Fibroblast of peridontal ligament (primary cell): ENCODE data around the gene DIRAS2.

ENCODE experiments used
- DNase-seq: peaks from one replicate; pipeline ENCODE4 v3.0.0-alpha.2; 2010; ENCODE audit errors: extremely low read depth

Gene DIRAS2

DNA sequence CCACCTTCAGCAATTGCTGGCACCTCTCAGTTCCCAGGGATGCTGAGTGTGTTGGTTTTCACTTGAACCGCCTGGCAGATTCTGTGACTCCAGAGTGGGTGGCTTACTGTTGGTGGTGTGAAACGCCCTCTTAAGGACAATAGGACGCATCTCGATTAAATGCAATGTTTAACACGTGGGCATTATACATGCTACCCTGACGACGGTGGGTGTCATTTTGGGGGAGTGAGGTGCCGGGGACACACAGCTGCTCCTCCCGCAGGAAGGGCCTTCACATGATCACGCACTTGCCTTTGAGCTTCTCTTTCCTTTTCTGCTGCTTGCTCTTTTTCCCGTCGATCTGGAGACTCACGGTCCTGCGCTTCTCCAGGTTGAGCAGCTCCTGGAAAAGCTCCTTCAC, 29.7 kb downstream of the DIRAS2 start:
- DNase-seq = no peak

DNA sequence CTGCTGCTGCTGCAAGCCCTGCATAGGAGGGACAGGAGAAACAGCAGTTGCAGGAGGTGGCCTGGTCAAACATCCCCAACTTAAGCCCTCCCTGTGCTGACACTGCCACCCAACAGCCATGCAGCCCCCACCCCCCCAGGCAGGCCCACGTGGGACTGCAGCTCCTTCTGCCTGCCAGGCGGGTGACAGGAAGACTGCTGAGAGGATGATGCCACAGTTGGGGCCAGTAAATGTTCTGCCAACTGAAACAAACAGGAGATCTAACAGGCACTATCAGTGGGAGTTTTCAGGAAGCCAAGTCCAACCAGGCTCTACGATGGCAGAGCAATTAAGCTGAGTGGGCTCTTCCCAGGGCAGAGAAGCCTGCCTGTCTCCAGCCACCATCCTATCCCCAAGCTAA, 31.1 kb downstream of the DIRAS2 start:
- no peak for DNase-seq

DNA sequence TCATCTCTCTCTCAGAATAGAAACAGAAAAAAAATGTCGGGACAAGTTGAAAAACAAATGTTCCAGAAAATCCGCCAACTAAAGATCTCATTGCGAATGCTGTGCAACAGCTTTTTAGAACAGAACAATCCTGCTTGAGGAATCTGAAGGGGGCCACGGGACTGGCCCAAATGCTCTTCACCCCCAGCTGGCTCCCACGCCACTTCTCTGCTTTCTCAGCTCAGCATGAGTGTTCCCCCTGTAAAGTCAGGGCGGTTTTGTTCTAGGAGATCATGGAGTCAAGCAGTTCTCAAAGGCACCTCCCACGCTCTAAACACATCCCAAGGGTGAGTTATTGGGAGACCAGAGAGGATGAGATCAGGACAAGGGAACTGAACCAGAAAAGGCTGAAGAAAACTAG, 31.5 kb downstream of the DIRAS2 start:
- no peak for DNase-seq

DNA sequence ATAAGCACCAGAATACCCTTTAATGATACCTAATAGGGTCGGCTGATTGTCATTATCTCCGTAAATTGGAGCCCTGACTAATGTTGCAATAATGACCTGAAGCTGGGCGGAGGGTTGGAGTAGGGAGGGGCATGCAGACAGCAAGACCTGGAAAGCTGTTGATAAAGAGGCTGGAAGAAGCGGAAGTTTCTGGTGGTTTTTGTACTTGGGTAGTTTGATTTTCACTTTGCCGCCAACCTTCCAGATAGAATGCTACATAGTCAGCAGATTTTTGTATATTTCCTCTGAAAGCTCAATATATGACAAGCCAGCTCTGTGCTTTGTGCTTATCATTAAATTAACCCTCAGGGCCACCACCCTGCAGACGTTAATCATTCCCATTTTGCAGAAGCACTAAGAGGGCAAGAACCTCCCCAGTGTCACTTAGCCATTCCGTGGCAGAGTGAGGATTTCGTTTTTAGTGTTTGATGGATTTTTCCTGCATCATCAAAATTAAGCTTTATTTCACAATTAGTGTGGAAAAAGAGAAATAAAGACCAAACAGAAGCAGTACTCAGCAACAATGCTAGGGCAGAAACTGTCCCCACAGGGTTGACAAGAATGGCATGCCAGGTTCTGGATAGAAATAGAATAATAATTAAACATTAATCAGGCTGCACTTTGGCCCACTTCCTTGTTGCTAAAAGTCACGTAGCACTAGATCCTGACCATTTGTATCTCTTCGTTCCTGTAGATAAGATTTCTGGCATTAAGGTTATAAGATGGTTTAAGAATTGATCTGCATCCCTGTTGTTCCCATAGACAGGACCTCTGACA, 34.7 kb downstream of the DIRAS2 start:
- no peak for DNase-seq

DNA sequence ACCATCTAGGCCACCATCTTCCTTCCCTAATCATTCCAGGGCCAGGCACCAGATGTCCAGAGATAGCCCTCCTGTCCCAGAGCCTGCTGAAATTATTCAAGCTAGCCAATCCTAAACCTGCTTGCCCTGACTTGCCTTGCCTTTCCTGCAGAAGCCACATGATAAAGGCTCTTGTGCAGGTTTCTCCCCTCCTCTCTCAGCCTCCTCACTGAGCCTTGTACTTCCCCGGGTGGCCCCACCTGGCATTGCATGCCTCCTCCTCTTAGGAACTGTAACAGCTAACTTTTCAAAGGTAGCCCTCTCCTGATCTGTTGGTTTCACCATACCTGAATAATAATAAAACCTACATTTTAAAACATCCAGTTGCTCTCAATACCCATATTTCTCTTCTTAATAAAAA, 42.6 kb downstream of the DIRAS2 start:
- no peak for DNase-seq

DNA sequence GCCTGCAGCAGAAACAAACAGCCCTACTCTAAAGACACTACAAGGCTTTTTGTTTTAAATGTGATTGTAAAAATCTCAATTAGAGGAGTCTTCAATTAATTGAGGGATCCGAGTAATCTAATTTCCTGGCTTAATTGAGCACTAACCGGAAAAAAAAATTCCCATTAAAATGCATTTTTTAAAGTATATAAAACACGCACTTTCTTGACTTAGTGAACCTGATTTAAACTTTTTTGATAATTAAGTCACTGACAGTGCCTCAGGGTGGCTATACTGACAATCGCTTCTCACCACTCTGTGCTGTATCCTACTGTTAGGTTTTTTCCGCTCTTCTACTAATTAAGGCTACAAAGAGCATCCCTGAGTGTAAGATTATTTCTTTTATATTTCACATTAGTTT, 44.4 kb downstream of the DIRAS2 start:
- DNase-seq = no peak

DNA sequence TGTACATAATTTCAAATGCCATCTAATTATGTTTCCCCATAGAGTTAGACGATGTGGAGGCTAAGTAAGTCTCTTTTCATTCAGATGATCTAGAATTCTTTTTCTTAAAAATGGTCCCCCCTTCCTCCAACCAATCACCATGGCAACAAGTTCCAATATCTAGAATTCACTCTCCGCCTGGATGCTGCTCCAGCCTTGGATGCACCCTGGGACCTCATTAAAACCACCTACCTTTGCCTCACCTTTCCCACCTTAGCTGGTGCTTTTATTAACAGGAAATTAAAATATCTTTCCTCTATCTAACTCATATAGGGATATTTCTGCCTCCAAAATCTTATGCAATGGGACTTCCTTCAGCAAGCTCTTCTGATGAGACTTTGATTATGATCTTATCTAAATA, 49.0 kb downstream of the DIRAS2 start:
- DNase-seq = no peak

DNA sequence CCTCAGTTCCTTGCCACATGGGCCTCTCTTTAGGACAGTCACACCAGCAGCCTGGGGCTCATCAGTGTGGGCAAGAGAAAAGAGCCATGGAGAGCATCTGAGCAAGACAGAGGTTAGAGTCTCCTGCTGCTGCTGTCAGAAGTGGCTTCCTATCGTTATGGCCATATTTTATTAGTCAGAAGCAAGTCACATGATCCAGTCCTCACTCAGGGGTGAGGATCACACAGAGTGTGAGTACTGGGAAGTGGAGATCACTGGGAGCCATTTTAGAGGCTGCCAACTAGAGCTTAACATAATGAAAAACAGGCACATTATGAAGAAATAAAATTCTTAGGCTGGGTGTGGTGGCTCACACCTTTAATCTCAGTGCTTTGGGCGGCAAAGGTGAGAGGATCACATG, 62.0 kb downstream of the DIRAS2 start:
- no peak for DNase-seq

DNA sequence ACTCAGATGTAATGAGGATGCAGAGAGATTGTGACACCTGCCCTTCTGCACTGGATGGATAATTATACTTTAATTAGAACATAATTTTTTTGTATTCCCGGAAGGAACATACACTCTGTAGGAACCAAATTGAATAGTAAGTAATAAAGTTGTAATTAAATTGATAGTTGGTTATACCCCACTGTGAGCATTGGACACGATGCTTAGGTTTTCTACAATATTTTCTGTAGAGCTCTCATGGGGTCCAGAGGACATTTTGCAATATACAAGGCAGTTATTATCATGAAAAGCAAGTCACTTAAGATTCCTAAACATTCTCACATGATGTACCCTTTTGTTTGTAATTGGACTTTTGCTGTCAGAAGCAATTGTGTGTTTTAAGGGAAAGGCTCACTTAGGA, 63.4 kb downstream of the DIRAS2 start:
- no peak for DNase-seq

DNA sequence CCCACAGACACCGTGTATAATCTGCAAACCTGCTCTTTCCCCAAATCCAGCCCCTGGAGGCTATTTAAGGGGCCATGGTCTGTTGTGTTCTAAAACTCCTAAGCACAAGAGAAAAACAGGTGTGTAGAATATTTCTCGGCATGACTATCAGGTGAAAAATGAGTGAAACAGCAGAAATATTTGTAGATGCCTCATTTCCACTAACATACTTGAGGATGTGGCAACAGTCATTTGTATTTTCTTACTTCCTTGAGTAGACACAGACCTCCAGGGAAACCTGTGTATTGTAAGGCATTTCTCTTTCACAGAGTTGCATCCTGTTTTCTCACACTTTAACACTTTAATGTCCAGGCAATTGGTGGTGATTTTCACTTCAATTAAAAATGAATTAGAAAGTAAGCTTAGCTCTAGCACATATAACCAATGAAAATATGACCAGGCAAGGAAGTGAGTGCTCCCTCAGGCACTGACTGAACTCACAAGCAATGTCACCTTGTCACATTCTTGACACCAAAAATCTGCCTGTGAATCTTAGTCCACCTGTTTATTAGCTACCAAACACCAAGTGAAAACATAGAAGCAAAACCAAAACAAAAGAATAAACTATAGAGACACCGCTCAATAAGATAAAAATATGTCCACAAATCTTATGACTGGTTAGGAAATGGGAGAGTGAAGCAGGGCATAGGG, 64.4 kb downstream of the DIRAS2 start:
- no peak for DNase-seq

DNA sequence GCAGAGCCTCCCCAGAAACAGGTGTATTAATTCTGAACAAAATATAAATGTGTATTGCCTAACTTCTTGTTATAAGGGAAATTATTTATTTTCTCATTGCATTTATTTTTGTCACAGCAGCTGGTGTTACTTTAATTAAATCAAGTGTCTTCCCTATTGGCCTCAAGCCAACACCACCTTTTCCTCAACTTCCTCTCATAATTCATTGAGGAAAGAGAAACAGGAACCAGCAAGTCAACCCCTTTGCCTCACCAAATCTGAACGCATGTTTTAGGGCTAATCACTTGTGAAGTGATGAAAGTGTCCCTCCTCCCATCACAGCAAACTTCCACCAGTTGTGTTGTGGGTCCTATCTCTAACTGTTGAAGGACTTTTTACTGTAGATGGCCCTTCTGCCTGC, 73.1 kb downstream of the DIRAS2 start:
- DNase-seq = no peak

DNA sequence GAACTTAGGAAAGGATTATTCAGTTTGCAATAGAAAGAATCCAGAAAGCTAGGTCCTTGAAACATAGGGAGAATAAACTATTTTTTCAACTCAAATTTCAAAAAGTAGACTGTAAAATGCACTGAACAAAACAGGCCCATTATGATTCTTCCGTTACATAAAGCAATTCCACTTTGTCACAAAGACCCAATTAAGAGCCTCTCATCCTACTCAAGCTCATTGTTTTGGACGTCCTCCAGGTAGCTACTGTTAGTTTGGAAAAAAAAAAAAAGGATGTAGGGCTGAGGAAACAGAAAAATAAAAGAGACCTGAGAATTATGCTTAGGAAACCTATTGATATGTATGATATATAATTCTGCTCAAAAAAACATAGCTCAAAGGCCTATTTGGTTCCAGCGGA, 74.0 kb downstream of the DIRAS2 start:
- DNase-seq = no peak

DNA sequence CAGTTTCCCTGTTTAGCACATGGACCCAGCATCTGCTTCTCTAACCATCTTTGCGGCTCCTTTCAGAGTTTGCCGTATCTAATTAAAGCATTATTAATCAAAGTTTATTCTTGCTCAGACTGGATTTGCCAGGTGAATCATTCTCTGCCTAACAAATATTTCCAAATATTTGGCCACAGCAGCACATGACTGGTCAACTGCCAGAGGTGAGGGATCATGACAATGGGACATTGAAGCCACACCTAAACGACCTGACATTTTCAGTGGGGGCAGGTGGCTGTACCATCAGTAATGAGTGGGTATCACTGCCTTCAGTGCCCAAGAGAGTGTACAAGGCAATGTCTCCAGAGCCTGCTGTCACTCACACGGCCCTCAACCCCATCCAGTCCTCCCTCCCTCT, 80.4 kb downstream of the DIRAS2 start:
- no peak for DNase-seq
